Fibroblast of skin of left quadriceps (primary cell): Measurements from ENCODE around the gene EPHB1.

ENCODE experiments used
- DNase-seq, 2 experiments: peaks; one replicate each; pipeline ENCODE4 v3.0.0-alpha.2; 2013; ENCODE audit warnings: low read depth in 2 of 2

The EPHB1 gene

DNA sequence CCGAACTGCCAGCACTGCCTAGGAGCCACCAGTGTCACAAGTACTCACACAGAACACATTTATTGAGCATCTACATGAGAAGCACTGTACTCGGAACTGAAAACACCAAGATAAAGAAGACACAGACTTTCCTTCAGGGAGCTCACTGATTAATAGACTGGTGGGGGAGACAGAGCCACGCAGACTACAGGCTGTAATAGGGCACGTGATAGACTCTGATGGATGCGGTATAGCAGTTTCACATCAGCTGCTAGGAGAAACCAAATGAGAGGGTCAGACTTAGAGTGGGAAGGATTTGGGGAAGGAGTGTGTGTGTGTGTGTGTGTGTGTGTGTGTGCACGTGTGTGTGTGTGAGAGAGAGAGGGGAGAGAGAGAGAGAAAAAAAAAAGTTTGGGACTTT, 12.1 kb downstream of the EPHB1 start:
- DNase-seq = no peak

DNA sequence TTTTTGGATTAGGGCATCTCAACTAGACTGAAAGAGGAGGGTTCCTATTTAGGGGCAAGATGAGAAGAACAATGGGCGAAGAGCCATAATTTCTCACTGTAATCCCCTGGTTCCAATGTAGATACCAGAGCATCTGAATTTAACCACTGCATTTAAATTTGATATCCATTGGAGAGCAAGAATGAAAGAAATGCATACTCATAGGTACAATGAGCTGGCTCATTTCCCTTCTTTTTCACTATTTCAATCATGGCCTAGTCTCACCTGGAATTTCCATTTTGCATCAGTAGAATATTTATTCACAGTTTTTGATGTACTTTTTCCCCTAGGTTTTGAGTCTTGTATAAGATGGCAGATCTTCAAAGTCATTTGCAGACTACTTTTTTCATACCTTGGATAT, 13.8 kb downstream of the EPHB1 start:
- DNase-seq = no peak

DNA sequence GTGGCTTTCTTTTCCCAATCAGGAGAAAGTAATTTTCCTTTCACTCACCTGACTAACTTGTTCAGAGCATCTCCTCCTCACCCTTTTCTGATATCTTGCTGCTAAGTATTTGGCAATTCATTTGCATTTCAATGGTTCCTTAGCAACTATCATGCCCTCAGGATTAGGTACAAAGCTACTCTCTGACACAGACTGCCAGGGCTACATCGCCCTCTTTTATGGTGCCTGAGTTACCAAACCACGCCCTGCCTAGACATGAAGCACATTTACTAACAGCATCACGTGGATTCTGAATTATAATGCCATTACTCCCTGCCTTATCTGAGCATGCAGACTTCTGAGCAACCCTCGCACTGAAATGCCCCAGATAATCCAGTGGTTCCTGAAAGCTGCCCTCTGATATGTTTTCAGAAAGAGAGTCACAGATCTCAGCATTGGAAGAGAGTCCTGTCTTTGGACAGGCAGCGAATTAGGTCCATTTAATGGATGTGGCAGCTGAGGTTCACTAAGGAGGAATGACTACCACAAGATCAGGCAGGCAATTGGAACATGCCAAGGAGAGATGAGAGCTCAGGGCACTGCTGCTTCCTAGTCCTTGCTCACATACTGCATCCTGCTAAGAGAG, 14.5 kb downstream of the EPHB1 start:
- DNase-seq = no peak

DNA sequence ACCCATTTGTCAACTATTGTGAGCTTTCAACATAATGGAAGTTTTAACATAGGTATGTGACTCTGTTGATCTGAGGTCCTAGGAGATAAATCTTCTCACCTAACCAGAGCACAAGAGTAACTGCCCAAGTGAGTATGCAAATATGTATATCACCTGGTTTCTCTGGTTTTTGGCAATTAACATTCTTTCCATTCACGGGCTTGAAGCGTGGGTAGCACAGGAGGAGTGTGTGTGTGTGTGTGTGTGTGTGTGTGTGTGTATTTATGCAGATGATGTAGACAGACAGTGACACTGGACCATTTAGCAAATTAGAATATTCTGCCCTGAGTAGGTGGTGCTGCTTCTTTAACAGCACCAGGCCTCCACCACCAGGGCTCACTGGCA, 15.0 kb downstream of the EPHB1 start:
- DNase-seq = no peak

DNA sequence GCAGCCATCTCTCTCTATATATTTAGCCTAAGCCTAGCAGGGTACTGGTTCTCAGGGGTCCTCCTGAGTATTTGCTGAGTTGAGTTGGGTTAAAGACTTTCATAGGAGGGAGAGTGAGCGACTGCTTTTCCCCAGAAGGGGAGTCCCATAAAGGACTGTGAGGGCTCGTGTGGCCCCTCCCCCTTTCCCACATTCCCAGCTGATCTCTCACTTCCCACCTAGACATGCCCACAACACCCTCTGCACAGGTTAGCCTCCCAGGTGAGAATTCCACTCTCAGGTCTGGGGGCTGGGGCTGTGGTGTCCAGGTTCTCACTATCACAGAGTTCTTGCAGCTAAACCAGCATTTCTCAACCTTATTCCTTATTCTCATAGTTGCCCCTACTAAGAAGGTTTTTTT, 15.8 kb downstream of the EPHB1 start:
- DNase-seq = no peak

DNA sequence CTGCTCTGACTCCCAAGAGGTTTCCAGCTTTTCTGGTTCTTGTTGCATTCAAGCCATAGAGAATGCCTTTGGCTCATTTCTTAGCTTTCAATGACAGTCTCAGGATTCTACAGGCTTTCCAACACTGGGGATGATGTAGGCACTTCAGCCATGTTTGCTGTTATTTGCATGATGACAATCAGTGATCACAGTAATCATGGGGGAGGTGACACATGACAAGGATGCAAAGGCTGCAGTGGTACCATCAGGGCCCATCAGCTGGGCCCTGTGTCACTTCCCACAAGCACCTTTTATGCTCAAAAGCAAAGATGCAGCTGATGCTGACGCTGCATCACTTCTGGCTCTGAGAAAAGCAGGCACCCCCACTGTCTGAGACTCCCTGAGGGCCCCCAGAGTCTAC, 18.6 kb downstream of the EPHB1 start:
- DNase-seq = no peak

DNA sequence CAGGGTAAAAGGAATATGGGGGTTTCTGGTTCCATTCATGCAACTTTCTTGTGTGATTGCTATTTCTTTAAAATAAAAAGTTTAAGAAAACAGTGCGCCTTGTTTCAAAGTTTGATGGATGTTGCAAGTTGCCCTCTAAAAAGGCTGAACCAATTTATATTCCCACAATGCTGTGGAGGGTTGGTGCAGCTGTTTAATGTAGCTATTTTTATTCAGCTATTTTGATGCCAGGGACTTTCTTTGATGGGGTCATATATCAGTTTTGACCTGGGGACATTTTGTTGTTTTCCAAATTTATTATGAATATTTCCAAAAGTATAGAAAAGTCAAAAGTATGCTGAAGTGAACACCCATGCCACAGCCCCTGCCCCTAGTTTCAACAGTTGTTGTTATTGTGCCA, 20.5 kb downstream of the EPHB1 start:
- DNase-seq = no peak

DNA sequence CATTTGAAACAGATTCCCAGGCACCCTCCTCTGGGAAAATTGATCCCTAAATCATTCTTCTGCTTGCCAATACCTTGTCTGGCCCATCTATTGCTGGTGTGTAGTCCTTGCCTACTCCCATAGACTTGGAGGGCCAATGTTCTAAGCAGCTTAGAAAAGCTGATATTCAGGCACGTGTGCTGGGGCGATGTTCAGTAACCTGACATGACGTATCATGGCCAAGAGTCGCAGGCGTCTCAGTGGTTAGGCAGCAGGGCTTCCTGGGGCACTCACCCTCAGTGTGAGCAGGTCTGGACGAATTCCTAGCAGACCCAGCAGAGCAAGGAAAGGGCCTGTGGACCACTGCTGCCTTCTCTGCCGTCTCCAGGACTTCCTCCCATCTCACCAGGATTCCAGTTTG, 21.6 kb downstream of the EPHB1 start:
- DNase-seq = no peak

DNA sequence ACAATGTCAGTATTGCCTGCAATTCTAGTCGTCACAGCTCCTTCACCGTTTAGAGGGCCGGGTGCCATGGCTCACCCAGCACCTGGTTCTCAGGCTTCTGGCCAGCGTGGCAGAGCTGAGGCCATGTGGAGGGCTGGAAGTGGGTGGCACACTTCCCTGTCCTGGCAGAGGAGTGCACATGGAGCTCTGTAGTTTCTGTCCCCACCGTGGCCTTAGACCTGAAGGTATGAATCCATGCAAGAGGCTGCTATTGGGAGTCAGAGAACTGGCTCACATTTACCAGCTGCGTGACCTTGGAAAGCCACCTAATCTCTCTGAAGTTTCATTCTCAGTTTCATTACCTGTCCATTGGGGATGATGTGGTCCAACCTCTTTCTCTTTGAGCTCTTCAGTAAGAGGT, 22.2 kb downstream of the EPHB1 start:
- DNase-seq = no peak

DNA sequence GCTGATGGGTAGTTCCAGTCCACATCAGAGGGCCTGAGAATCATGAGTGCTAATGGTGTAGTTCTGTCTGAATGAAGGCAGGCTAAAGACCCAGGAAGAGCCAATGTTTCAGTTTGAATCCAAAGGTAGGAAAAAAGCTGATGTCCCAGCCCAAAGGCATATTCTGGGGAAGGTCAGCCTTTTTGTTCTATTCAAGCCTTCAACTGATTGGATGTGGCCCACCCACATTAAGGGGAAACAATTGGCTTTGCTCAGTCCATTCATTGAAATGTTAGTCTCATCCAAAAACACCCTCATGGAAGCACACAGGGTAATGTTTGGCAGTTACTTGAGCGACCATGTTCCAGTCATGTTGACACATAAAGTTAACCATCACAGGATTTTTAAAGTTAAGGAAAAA, 25.9 kb downstream of the EPHB1 start:
- DNase-seq = no peak

DNA sequence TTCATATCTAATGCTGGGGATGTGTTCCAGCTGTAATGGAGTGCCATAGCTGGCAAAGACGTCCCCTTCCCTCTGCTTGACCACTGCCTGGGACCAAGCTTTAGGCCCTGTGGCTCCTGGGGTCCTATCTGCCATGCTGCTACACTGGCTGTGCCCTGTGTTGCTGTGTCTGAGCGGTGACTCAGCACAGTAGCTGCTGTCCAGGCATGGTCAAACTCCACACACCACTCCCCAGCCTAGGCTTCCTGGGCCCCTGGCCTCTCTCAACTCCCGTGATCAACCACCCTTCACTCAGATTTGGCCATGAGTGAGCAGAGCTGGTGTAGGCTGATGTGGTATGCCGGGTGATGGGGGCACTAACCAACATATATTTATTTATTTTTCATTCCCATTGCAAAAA, 27.0 kb downstream of the EPHB1 start:
- DNase-seq = no peak

DNA sequence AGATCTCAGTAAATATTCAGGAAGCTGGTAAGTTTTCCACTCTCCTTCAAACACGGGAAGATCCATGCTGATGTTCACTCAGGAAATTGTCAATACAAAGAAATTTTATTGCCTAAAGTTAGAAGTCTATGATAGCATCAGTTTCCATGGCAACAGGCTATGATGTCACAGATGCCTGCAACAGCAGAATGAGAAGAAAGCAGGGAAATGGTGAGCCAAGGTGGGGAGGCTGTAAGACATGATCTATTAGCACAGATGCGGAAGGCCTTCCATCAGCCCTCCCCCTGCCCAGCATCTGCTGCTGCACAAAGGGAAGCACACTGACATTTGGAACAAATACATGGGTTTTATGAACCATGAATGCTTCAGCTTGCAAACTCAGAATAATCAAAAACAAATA, 28.6 kb downstream of the EPHB1 start:
- DNase-seq = no peak

DNA sequence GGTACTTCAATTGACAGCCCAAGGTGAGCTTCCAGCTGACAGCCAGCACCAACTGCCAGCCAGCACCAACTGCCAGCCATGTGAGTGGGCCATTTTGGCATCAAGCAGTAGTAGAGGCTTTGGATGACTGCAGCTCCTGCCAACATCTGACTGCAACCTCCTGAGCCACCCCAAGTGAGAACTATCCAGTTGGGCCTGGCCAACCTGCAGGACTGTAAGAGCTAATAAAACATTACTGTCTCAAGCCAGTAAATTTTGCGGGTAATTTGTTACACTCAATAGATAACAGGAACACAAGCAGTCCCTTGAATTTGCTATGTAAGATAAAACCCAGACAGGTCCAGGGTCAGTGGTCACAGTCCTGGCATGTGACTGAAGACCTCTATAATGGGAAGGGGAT, 29.7 kb downstream of the EPHB1 start:
- DNase-seq = no peak

DNA sequence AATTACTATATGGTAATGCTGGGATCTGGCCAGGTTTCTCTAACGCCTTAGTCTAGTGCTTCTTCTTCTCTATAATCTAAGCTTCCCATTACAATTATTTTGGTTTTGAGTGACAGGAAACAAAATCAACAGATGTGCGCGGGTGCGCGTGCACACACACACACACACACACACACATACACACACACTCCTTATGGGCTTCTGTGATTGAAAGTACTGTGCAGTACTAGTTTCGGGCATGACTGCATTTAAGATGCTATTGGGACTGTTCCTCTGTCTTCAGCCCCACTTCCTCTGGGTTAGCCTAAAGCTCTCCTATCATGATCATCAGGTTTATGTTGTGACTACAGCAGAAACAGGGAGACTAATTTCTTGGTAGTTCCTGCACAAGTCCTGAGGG, 32.2 kb downstream of the EPHB1 start:
- DNase-seq = no peak

DNA sequence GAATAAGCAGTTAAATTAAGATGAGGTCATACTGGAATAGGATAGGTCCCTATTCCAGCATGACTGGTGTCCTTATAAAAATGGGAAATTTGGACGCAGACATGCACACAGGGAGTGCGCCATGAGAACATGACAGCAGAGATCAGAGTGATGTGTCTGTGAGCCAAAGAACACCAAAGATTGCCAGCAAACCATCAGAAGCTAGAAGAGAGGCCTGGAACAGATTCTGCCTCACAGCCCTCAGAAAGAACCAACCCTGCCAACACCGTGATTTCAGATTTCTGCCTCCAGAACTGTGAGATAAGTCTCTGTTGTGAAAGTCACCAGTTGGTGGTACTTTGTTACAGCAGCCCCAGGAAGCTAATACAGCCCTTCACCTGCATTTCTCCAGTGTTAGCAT, 34.7 kb downstream of the EPHB1 start:
- DNase-seq = no peak

DNA sequence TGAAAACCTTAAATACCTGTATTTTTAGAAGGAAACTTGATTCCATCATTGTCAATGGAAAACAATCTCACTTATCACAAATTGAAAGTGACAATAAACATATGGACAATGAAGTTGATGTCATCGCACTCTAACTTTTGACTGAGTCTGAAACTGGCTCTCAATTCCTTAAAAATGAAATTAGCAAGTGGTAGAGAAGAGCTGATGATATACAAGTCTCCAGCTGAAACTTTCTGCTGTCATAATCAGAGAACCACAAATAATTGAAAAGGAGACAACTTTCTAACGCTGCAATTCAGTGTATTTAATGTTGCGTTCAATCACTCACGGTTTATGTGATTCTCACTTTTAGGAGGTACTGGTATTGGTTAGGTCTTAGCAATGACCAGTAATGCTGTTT, 37.5 kb downstream of the EPHB1 start:
- DNase-seq = no peak

DNA sequence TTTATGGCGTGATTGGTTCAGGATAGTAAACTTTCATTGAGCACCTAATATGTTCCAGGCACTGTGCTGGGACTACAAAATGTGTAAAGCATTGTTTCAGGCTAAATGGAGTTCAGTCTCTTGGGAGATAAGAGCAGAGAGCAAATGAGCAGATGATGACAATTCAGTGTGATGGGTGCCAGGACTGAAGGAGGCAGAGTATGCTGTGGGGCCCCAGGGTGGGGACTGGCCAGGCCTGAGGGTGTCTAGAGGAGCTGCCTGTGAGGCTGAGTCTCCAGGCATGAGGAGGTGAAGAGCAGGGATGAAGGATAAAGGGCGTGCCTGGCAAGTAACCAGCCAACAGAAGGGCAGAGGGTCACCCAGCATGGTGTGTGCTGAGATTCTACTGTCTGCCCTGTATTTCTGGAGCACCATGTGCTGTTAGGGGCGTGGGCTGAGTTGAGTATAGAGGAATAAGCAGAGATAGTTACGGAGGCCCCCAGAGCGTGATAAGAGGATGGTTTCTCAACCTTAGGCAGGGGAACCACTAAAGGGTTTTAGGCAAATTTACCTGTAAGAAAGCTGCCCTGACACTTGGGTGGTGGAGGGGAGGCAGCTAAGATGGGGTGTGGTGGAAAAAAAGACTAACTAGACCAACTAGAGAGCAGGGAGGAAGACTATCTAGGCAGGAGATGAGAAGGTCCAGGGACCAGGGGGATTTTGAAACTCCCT, 38.5 kb downstream of the EPHB1 start:
- DNase-seq = no peak

DNA sequence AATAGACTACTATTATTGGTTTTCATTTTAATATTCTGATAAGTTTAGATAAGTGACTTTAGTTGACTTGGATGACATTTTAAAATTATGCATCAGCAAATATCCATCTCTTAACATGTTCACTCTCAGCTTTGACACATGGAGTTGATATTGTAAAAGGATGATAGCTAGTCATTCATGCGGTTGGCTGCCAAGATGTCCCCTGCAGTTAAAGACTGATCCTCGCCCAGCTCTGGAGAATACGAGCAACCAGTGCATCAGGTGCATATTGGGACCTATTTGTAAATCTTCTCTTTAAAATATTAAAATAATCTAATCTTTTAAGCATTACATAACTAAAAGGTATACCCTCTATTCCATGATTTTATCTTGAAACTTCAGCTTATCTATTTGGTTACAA, 41.9 kb downstream of the EPHB1 start:
- DNase-seq = no peak

DNA sequence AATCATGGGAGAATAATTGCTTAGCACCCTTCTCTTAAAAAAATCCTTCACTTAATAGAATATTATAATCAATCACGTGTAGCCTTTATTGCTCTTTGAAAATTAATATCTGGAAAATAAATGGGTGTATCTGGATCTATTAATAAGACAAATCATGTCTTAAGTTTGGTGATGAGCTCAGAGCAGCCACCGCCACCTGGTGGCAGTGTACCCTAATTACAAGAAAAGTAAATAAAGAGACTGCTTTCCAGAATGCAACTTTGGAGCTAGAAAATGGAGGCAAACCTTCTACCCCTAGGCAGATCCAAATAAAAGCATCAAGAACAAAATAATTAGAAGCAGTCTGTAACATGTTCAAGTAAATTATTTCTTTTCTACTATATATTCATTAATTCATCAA, 43.5 kb downstream of the EPHB1 start:
- DNase-seq = no peak

DNA sequence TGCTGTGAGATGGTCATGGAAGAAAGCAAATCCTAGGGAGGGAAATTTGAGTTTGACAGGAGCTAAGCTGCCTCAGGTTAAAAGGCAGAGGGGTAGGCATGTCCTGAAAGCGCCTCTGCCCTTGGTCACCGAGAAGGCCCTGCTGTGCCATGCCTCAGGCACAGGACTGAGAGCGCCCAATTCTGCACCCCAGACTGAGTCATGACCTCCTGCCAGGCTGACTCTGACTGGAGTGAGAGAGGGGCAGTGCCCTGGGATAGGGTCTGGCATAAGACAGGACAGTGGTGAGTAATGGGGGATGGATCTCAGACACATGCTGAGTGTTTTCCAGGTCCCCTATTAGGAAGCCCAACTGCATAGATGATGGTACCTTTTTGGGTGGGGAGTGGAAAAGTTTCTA, 44.4 kb downstream of the EPHB1 start:
- no peak for DNase-seq

DNA sequence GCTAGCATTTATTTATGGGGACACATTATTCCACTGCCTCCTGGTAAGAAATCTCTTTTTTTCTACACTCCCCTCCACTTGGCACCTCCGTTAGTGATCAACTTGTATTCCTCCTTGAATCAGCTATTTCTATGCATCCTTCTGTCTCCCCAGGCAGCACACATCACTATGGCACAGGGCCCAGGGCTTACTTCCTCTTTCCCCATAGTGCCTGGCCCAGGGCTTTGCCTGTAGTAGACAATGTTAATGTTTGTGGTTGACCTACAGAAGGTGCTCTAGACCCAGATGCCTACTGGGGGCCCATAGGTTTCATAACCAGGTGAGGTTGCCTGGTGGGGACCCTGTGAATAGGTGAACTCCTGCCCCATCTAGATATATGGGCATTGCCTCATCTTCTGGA, 44.9 kb downstream of the EPHB1 start:
- DNase-seq = no peak

DNA sequence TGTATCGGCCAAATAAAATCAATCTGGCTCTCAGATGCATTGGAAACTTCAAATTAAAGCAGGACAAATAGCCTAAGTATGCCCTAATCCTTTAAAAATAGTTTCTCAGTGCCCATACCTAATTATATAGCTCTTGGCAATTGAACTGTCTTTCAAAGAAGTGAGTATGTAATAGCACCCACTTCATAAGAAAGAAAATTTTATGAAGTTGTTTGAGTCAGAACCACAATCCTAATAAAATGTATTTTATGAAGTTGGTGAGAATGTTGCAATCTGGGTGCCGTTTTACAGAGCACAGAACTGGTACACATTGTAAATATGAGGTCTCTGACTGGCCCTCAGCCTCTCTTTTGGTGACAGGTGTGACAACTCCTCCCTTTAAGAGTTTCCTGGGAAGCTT, 45.4 kb downstream of the EPHB1 start:
- no peak for DNase-seq

DNA sequence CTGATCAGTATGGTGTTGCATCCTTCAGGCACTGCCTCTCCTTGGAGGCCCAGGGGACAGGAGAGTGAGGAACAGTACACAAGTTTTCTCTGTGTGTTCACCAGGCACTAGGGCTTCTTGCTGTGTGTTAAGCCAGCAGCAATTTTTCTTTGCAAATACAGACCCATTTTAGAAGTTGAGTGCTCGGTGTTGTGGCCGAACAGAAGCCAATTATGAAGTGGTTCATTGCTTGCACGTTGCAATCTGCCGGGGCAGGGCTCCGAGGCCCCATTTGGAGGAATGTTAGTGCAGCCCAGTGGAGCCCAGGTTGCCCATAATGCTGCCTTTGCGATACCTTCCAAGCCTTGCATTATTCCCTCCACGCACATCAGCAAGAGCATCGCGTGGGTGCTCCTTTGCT, 51.0 kb downstream of the EPHB1 start:
- DNase-seq = no peak

DNA sequence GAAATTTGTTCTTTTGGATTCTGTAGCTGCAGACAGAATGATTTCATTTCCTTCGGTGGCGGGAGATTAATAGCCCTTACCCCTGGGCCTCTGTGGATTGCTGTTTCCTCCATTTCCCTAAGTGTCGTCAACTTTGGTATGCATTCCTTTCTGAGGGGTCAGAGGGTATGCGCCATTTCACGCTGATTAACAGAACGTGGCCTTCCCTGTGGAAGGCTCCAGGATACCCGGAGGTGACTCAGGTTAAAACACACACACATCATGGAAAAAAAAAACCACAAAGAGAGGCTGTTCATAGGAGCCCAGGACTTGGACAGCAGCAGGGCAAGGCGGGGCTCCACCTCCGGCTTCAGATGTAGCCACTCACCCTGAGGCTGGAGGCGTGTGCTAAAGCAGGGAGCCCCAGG, 51.9 kb downstream of the EPHB1 start:
- DNase-seq = peak; percentile 77 to 79
